ENCODE data around the gene RCVRN.
A peak's percentile ranks its signal among the peaks of the same experiment; 100 is the strongest.

Gene RCVRN

GRCh38 chr17:9905078-9905415 lies at the start of gene RCVRN:
RCVRN (minus strand) TSS chr17:9905271; CDS start chr17:9905180, 91 bp downstream.
- no peak for DNase-seq

GRCh38 chr17:9953492-9953891 lies 48.4 kb upstream of the RCVRN start:
- DNase-seq: no peak

- no peak for DNase-seq
Observed at GRCh38 chr17:9951803-9952202, 46.7 kb upstream of the RCVRN start.

GRCh38 chr17:9948928-9949327 lies 43.9 kb upstream of the RCVRN start:
- DNase-seq: no peak

- DNase-seq: no peak
Observed at GRCh38 chr17:9944704-9945103, 39.6 kb upstream of the RCVRN start.

- DNase-seq: no peak
Observed at GRCh38 chr17:9943343-9943742, 38.3 kb upstream of the RCVRN start.

GRCh38 chr17:9942885-9943284 lies 37.8 kb upstream of the RCVRN start:
- no peak for DNase-seq

GRCh38 chr17:9941305-9941704 lies 36.2 kb upstream of the RCVRN start:
- no peak for DNase-seq

- no peak for DNase-seq
Observed at GRCh38 chr17:9940841-9941240, 35.8 kb upstream of the RCVRN start.

GRCh38 chr17:9938764-9939163 lies 33.7 kb upstream of the RCVRN start:
- DNase-seq: no peak

- DNase-seq: peak; percentile 5
Observed at GRCh38 chr17:9937901-9938300, 32.8 kb upstream of the RCVRN start.

- no peak for DNase-seq
Observed at GRCh38 chr17:9937241-9937761, 32.2 kb upstream of the RCVRN start.

- no peak for DNase-seq
Observed at GRCh38 chr17:9936095-9936494, 31.0 kb upstream of the RCVRN start.

- no peak for DNase-seq
Observed at GRCh38 chr17:9935408-9935807, 30.3 kb upstream of the RCVRN start.

GRCh38 chr17:9934331-9934730 lies 29.3 kb upstream of the RCVRN start:
- DNase-seq: no peak

GRCh38 chr17:9932491-9932890 lies 27.4 kb upstream of the RCVRN start:
- no peak for DNase-seq

- DNase-seq: no peak
Observed at GRCh38 chr17:9931144-9931741, 26.2 kb upstream of the RCVRN start.

GRCh38 chr17:9929871-9930270 lies 24.8 kb upstream of the RCVRN start:
- no peak for DNase-seq

GRCh38 chr17:9928601-9929333 lies 23.7 kb upstream of the RCVRN start:
- DNase-seq: peak; percentile 46

- DNase-seq: no peak
Observed at GRCh38 chr17:9926150-9926804, 21.2 kb upstream of the RCVRN start.

- no peak for DNase-seq
Observed at GRCh38 chr17:9925457-9925856, 20.4 kb upstream of the RCVRN start.

- DNase-seq: peak; percentile 85
Observed at GRCh38 chr17:9924735-9925191, 19.7 kb upstream of the RCVRN start.

GRCh38 chr17:9922012-9922848 lies 17.2 kb upstream of the RCVRN start:
- no peak for DNase-seq
